Measurements from ENCODE around the gene AIPL1. TPM values are rescaled to one million over a fixed set of nuclear protein-coding genes. Genes with fewer than 3 reads are reported as not detected.
"Not testable (repeated sequence)": the region's sequence is repeated elsewhere in the genome, so short reads cannot be mapped to it uniquely, and the experiment has no call there.

The AIPL1 gene
- not detected in 2 replicates for total RNA-seq

- intact Hi-C loops (cut with micrococcal nuclease): no loop called here
Observed at GRCh38 chr17:6435051-6435450, at the start of gene AIPL1. Gene AIPL1 (minus strand): TSS chr17:6435121. CDS start chr17:6435104, 17 bp downstream.

- intact Hi-C loops (cut with micrococcal nuclease): no loop called here
Observed at GRCh38 chr17:6483507-6483906, 48.6 kb upstream of the AIPL1 start.

GRCh38 chr17:6482796-6483195 lies 47.9 kb upstream of the AIPL1 start:
- intact Hi-C loops (cut with micrococcal nuclease): not testable (repeated sequence)

- intact Hi-C loops (cut with micrococcal nuclease): no loop called here
Observed at GRCh38 chr17:6482105-6482455, 47.2 kb upstream of the AIPL1 start.

- intact Hi-C loops (cut with micrococcal nuclease): no loop called here
Observed at GRCh38 chr17:6480303-6480675, 45.4 kb upstream of the AIPL1 start.

GRCh38 chr17:6479622-6480302 lies 44.8 kb upstream of the AIPL1 start:
- intact Hi-C loops (cut with micrococcal nuclease): no loop called here

- intact Hi-C loops (cut with micrococcal nuclease): no loop called here
Observed at GRCh38 chr17:6478486-6478885, 43.6 kb upstream of the AIPL1 start.

GRCh38 chr17:6477831-6478383 lies 43.0 kb upstream of the AIPL1 start:
- intact Hi-C loops (cut with micrococcal nuclease): no loop called here

GRCh38 chr17:6476810-6477179 lies 41.9 kb upstream of the AIPL1 start:
- intact Hi-C loops (cut with micrococcal nuclease): no loop called here

- intact Hi-C loops (cut with micrococcal nuclease): no loop called here
Observed at GRCh38 chr17:6476076-6476809, 41.3 kb upstream of the AIPL1 start.

- intact Hi-C loops (cut with micrococcal nuclease): no loop called here
Observed at GRCh38 chr17:6475411-6475810, 40.5 kb upstream of the AIPL1 start.

GRCh38 chr17:6474906-6475305 lies 40.0 kb upstream of the AIPL1 start:
- intact Hi-C loops (cut with micrococcal nuclease): no loop called here

- intact Hi-C loops (cut with micrococcal nuclease): no loop called here
Observed at GRCh38 chr17:6474376-6474775, 39.5 kb upstream of the AIPL1 start.

GRCh38 chr17:6473128-6473767 lies 38.3 kb upstream of the AIPL1 start:
- intact Hi-C loops (cut with micrococcal nuclease): loop anchor here (1.0 kb wide), 1 partner anchor 175 kb away; no protein-coding TSS in a partner anchor

- intact Hi-C loops (cut with micrococcal nuclease): no loop called here
Observed at GRCh38 chr17:6472517-6472916, 37.6 kb upstream of the AIPL1 start.

GRCh38 chr17:6471531-6472465 lies 36.9 kb upstream of the AIPL1 start:
- intact Hi-C loops (cut with micrococcal nuclease): no loop called here

- intact Hi-C loops (cut with micrococcal nuclease): no loop called here
Observed at GRCh38 chr17:6470751-6471521, 36.0 kb upstream of the AIPL1 start.

GRCh38 chr17:6470146-6470718 lies 35.3 kb upstream of the AIPL1 start:
- intact Hi-C loops (cut with micrococcal nuclease): no loop called here

- intact Hi-C loops (cut with micrococcal nuclease): no loop called here
Observed at GRCh38 chr17:6468051-6468790, 33.3 kb upstream of the AIPL1 start.

Data from T-helper 2 cell treated with Interferon-gamma antibody and Interleukin-4, amounts not matched to agents 100 ng/mL and 5 ng/mL, for 36 hours (primary cell).